ENCODE measurements around the gene TSGA10.
"Not testable (repeated sequence)": the region's sequence is repeated elsewhere in the genome, so short reads cannot be mapped to it uniquely, and the experiment has no call there.

Gene TSGA10

GRCh38 chr2:99152199-99152895 is 2.4 kb downstream of the TSGA10 start:
- DNase-seq (ENCODE audit: low read depth in 2 of 2) = no peak

DNA sequence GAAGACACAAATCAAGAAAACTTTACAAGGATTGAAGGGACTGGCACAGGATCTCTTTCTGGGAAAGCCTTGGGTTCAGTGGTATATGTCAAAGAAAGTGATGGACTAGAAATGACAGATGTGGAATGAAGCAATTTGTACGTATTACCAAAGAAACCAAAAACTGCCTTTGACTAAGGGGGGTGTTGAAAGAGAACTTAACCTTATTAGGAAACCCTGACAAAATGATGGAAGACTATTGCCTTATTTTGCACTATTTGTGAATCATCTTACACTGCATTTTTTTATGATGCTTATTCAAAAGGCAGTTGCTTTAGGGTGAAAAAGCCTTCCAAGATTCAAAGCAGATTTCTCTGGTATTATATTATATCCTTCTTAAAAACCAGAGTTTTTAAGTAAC is 4.0 kb downstream of the TSGA10 start:
- no peak for DNase-seq (ENCODE audit: low read depth in 2 of 2)

DNA sequence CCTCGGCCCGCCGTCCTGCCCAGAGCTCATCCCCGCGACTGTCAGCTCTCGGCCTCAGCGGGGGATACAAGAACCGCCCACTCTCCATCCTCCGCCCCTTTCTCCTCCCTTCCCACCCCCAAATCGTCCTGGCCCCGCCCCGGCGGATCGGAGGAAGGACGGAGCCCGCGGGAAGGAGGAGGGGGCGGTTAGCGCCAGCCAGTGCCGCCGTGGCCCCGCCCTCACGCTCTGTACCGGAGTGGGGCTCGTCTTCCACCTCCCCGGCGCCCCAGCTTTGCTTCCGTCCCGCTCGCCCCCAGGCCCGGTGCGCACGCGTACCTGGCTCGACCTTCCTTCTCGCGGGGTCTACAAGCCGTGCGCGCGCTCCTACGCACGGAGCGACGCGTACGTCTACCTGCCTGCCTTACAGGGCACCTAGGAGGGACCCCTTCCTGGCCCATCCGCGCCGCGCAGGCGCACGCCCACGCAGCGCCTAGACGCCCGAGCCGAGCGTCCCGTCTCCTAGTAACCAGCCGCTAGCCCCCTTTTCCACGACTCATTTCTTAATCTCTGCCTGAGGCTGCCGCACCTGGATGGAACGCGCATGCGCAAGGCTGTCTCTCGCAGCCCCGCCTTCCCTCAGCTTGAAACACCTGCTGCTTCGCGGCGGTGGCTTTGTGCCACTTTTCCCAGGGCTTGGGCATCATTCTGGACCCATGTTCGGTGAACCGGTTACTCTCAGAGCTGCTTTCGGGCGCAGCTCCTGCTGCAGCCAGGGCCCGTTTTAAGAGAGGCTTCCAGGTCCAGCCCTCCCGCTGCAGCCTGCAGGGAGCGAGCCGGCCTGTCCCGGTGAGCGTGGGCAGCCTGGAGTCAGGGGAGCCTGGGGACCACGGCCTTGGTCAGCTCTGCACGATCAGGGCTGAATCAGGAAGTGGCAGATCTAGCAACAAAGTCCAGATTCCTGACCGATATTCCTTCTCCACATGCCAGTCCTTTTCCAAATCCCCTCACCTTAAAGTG is 13.3 kb downstream of the TSGA10 start, which contains the start of gene C2orf15:
Gene C2orf15, plus strand, starts transcription at position 598 of the 999 bp plus-strand sequence. CDS start 8,852 bp downstream, outside the sequence.
- peak in 1 of 2 experiments; percentile 40 for DNase-seq (ENCODE audit: low read depth in 2 of 2)

- DNase-seq (ENCODE audit: low read depth in 2 of 2) = no peak
These were observed 14.0 kb downstream of the TSGA10 start for GRCh38 chr2:99140860-99141109.

- DNase-seq (ENCODE audit: low read depth in 2 of 2) = no peak
These were observed 14.5 kb downstream of the TSGA10 start for GRCh38 chr2:99140056-99140859.

GRCh38 chr2:99139003-99139402 is 15.7 kb downstream of the TSGA10 start:
- no peak for DNase-seq (ENCODE audit: low read depth in 2 of 2)

GRCh38 chr2:99135044-99135556 is 19.6 kb downstream of the TSGA10 start:
- DNase-seq (ENCODE audit: low read depth in 2 of 2) = not testable (repeated sequence)

DNA sequence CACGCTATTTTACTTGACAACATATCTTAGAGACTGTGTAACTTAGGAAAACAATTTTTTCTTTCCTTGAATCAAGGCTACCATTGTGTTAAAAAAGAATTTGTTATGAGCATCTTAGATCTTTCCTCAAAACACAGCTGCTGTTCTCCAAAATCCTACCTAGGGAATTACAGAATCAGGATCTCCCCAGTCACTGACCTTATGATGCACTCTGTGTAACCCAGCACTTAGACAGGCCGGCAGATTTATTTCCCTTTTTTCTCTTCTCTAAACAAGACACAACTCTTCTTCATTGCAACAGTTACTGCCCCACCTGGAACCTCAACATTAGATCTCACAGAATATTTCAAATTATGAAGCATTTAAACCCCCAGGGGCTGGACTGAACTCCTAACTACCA is 26.8 kb downstream of the TSGA10 start:
- DNase-seq (ENCODE audit: low read depth in 2 of 2) = no peak

GRCh38 chr2:99112617-99113016 is 42.1 kb downstream of the TSGA10 start:
- DNase-seq (ENCODE audit: low read depth in 2 of 2) = no peak

DNA sequence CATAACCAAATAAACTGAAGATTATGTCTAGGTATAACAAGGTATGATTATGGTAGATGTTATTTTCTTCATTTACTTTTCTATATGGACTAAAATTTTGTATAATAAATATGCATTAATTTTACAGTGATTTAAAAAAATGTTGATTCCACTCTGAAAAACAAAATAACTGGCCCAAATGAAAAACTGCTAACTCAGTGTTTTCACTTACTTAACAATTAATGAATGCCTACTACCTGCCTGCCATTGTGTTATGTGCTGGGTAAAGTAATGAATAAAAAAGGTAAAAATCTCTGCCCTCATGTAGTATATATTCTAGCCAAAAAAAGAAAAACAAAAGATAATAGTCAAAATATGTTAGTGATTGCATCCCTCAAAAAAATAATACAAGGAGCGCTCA is 42.8 kb downstream of the TSGA10 start:
- no peak for DNase-seq (ENCODE audit: low read depth in 2 of 2)

- no peak for DNase-seq (ENCODE audit: low read depth in 2 of 2)
These were observed 43.5 kb downstream of the TSGA10 start for GRCh38 chr2:99111236-99111635.

DNA sequence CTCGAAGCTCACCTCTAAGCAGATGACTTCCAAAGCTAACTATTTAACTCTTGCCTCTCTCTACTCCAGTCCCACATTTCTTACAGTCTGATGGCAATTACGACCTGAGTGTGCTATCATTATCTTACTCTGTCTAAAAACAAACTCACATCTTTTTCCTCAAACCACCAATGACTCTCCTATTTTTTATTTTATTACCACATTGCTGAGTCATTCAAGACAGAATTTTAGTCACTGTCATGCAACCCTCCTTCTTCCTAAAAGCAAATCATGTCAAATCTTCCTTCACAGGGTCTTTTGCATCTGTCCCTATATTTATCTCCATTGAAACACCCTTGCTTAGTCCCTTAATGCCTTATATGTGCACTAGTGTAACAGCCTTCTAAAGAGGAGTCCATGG is 47.8 kb downstream of the TSGA10 start:
- no peak for DNase-seq (ENCODE audit: low read depth in 2 of 2)

DNA sequence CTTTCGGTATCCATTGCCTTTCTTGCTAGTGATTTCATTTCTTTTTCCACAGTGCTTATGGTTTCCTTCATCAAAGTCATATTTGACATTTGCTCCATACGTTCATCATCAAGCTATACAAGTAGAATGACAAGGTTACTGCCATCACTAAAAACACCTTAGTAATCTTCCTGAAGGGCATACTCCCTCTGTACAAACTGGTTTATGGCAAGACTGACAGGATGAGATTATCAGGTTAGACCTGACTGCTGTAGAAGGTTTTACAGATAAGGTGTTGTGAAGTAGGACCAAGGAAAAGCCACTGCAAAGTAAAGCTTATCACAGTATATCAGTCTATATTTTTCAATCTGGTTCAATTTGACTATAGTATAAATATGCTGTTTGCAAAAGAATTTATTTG is 50.7 kb downstream of the TSGA10 start:
- DNase-seq (ENCODE audit: low read depth in 2 of 2) = no peak

- DNase-seq (ENCODE audit: low read depth in 2 of 2) = no peak
These were observed 53.0 kb downstream of the TSGA10 start for GRCh38 chr2:99101697-99102096.

DNA sequence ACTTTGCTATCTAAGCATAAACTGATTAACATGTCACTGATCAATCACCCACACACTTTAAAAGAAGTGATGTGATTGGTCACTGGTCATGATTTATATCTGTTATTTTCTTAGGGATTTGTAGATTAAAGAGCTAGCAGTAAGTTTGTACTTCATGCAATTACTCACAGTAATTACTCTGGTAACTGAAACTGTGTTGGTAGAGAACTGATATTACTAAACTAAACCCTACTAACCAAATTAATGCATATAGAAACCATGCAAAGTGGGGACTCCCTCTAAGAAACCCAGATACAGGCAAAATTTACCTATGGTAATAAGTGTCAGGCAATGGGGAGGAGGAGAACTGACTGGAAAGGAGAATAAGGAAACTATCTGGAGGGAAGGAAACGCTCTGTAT is 58.0 kb downstream of the TSGA10 start:
- no peak for DNase-seq (ENCODE audit: low read depth in 2 of 2)

- no peak for DNase-seq (ENCODE audit: low read depth in 2 of 2)
These were observed 66.7 kb downstream of the TSGA10 start for GRCh38 chr2:99088017-99088416.

- no peak for DNase-seq (ENCODE audit: low read depth in 2 of 2)
These were observed 68.4 kb downstream of the TSGA10 start for GRCh38 chr2:99086385-99086784.

DNA sequence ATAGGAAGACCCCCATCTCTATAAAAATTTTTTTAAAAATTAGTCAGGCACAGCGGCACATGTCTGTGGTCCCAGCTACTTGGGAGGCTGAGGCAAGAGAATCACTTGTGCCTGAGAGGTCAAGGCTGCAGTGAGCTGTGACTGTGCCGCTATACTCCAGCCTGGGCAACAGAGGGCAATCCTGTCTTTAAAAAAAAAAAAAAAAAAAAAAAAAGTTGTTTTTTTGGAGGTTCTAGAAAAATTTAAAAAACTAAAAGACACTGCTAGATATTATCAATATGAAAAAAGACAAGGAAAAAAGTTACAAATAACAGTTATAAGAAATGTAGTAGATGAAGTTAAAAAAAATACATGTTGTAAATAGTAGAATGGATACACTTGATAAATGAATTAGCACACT is 69.3 kb downstream of the TSGA10 start:
- DNase-seq (ENCODE audit: low read depth in 2 of 2) = no peak

GRCh38 chr2:99084256-99084655 is 70.5 kb downstream of the TSGA10 start:
- DNase-seq (ENCODE audit: low read depth in 2 of 2) = no peak

GRCh38 chr2:99081891-99082290 is 72.9 kb downstream of the TSGA10 start:
- DNase-seq (ENCODE audit: low read depth in 2 of 2) = no peak

DNA sequence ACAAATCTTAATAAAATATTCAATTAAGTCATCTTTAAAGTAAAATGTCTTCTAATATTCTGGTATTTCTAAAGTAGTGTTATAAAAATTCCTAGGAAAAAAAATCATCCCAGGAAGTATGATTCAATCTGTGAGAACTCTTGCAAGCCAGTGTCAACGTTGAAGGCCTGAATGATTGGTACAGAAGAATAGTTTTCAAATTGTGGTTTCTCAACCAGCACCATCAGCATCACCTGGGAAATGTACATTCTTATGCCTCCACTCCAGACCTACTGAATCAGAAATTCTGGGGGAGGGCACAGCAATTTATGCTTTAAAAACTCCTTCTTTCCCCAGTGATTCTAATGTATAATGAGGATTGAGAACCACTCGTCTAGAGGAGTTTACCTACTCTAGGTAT is 75.5 kb downstream of the TSGA10 start:
- no peak for DNase-seq (ENCODE audit: low read depth in 2 of 2)

- no peak for DNase-seq (ENCODE audit: low read depth in 2 of 2)
These were observed 82.2 kb downstream of the TSGA10 start for GRCh38 chr2:99072551-99072950.
